ENCODE measurements around the gene OR4S1. TPM values are rescaled to one million over a fixed set of nuclear protein-coding genes. Genes with fewer than 3 reads are reported as not detected.
"Not testable (repeated sequence)": the region's sequence is repeated elsewhere in the genome, so short reads cannot be mapped to it uniquely, and the experiment has no call there.

OR4S1 gene
- total RNA-seq, 1 experiment from 2014 or later = not detected

DNA sequence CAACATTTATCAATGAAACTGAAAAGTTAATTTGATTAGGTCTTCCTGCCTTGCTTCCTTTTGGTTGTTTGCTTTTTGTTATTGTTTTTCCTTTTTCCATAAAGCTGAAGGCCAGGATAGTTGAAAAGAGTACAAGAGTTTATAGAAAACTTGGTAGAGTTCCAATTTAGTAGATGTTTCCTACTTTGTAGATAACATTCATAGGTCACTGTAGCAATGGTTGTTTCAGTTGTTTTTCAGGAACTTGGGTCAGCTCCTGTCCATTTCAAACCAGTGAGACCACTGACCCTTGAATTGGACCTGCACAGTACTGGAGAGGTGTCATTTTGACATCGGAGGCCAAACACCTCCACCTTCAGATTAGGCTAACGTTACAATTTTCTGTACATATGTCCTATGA lies 13.8 kb downstream of the OR4S1 start:
- H2BK20ac ChIP-seq (ENCODE audit: low read depth, low read length, poor library complexity, severe bottlenecking); H3K27me3 ChIP-seq (ENCODE audit: insufficient read depth, low read length); H3K14ac ChIP-seq (ENCODE audit: insufficient read depth, low read length); H3K79me1 ChIP-seq (ENCODE audit: insufficient read depth, low read depth, low read length, poor library complexity, severe bottlenecking); H2BK12ac ChIP-seq (ENCODE audit: insufficient read length, low read depth, low read length); H4K20me1 ChIP-seq (ENCODE audit: control insufficient read depth, insufficient read depth, insufficient read length); H2BK5ac ChIP-seq (ENCODE audit: insufficient read length, low read length); H3K56ac ChIP-seq (ENCODE audit: insufficient read length, low read depth, low read length); H3K4me3 Mint-ChIP-seq; H3K4me1 Mint-ChIP-seq; H2BK15ac ChIP-seq (ENCODE audit: low read depth, low read length); H3K4me1 ChIP-seq (ENCODE audit: insufficient read depth, low read length); H3K27ac ChIP-seq (ENCODE audit: insufficient read length, low read depth, low read length); H3K27me3 Mint-ChIP-seq (ENCODE audit: low read depth); DNase-seq; H2AK5ac ChIP-seq (ENCODE audit: insufficient read length, low read length); H3K4me2 ChIP-seq (ENCODE audit: insufficient read depth, insufficient read length, low read length); H3K27ac Mint-ChIP-seq; H4K5ac ChIP-seq (ENCODE audit: insufficient read length, low read depth, low read length); H2AFZ ChIP-seq (ENCODE audit: low read length); H2BK120ac ChIP-seq (ENCODE audit: low read depth, low read length, poor library complexity, severe bottlenecking); H4K8ac ChIP-seq (replicated peaks; ENCODE audit: insufficient read length, low read depth, low read length); H3K23me2 ChIP-seq (ENCODE audit: insufficient read length, low read depth, low read length, poor library complexity, severe bottlenecking); H3K79me2 ChIP-seq (ENCODE audit: insufficient read depth, low read length); H3K18ac ChIP-seq (ENCODE audit: insufficient read length, low read depth, low read length); H3K9ac ChIP-seq (ENCODE audit: extremely low read depth, insufficient read length, low read length); H3K4ac ChIP-seq (ENCODE audit: low read depth, low read length); H3T11ph ChIP-seq (ENCODE audit: low read length); H4K91ac ChIP-seq (ENCODE audit: insufficient read length, low read depth, low read length); H3K23ac ChIP-seq (ENCODE audit: insufficient read length, low read depth, low read length): not testable (repeated sequence)
- peaks cover 73% of the 10 kb centered on the region for H3K9me3 ChIP-seq (ENCODE audit: control insufficient read depth, low read depth, low read length)
- H3K9me3 Mint-ChIP-seq = peaks cover 87 to 91% of the 10 kb centered on the region in 2 experiments
- peaks cover 3 to 23% (median 4%) of the 10 kb centered on the region in 3 experiments; a peak in 4 of 7 replicates for H3K36me3 Mint-ChIP-seq (ENCODE audit: insufficient read depth in 1 of 3, low read depth in 3 of 3)
- WGBS (ENCODE audit: extremely low coverage, insufficient read length, low lambda C conversion rate) = no CpG with 5 or more reads among the region's 2 CpGs

- not testable (repeated sequence) for H3K79me1 ChIP-seq (ENCODE audit: insufficient read depth, low read depth, low read length, poor library complexity, severe bottlenecking); H3K4me2 ChIP-seq (ENCODE audit: insufficient read depth, insufficient read length, low read length); DNase-seq; H2BK120ac ChIP-seq (ENCODE audit: low read depth, low read length, poor library complexity, severe bottlenecking); H3T11ph ChIP-seq (ENCODE audit: low read length); H2AK5ac ChIP-seq (ENCODE audit: insufficient read length, low read length); H3K23me2 ChIP-seq (ENCODE audit: insufficient read length, low read depth, low read length, poor library complexity, severe bottlenecking); H2BK20ac ChIP-seq (ENCODE audit: low read depth, low read length, poor library complexity, severe bottlenecking); H2BK12ac ChIP-seq (ENCODE audit: insufficient read length, low read depth, low read length); H2AFZ ChIP-seq (ENCODE audit: low read length); H3K27me3 Mint-ChIP-seq (ENCODE audit: low read depth); H4K5ac ChIP-seq (ENCODE audit: insufficient read length, low read depth, low read length); H4K20me1 ChIP-seq (ENCODE audit: control insufficient read depth, insufficient read depth, insufficient read length); H3K27ac ChIP-seq (ENCODE audit: insufficient read length, low read depth, low read length); H3K79me2 ChIP-seq (ENCODE audit: insufficient read depth, low read length); H4K91ac ChIP-seq (ENCODE audit: insufficient read length, low read depth, low read length); H4K8ac ChIP-seq (replicated peaks; ENCODE audit: insufficient read length, low read depth, low read length); H3K9ac ChIP-seq (ENCODE audit: extremely low read depth, insufficient read length, low read length); H2BK5ac ChIP-seq (ENCODE audit: insufficient read length, low read length); H3K27me3 ChIP-seq (ENCODE audit: insufficient read depth, low read length); H3K14ac ChIP-seq (ENCODE audit: insufficient read depth, low read length); H3K23ac ChIP-seq (ENCODE audit: insufficient read length, low read depth, low read length); H3K4me3 Mint-ChIP-seq; H3K56ac ChIP-seq (ENCODE audit: insufficient read length, low read depth, low read length); H3K18ac ChIP-seq (ENCODE audit: insufficient read length, low read depth, low read length); H3K4ac ChIP-seq (ENCODE audit: low read depth, low read length); H3K4me1 Mint-ChIP-seq; H3K27ac Mint-ChIP-seq; H2BK15ac ChIP-seq (ENCODE audit: low read depth, low read length); H3K4me1 ChIP-seq (ENCODE audit: insufficient read depth, low read length)
- peaks cover 0 to 19% (median 3%) of the 10 kb centered on the region in 3 experiments; a peak in 4 of 7 replicates for H3K36me3 Mint-ChIP-seq (ENCODE audit: insufficient read depth in 1 of 3, low read depth in 3 of 3)
- peaks cover 71% of the 10 kb centered on the region for H3K9me3 ChIP-seq (ENCODE audit: control insufficient read depth, low read depth, low read length)
- peaks cover 93% of the 10 kb centered on the region in 2 experiments for H3K9me3 Mint-ChIP-seq
Observed at GRCh38 chr11:48324620-48325019, 18.6 kb downstream of the OR4S1 start, which contains the start of gene OR4C3. Gene OR4C3 (plus strand): TSS chr11:48324920. CDS start chr11:48325022, 102 bp downstream.
